ENCODE measurements around the gene AGBL4.

The AGBL4 gene

GRCh38 chr1:48859456-48859855 lies 1164.3 kb downstream of the AGBL4 start:
- TF ChIP-seq SIN3A (IDR thresholded peaks at IDR 0.05; ENCODE audit: borderline replicate concordance, insufficient read depth, low read length) (no peak), FOXP2 (optimal IDR thresholded peaks at IDR 0.05; ENCODE audit: borderline replicate concordance, extremely low read depth, extremely low read length, insufficient read depth) (no peak)

- TF ChIP-seq POLR2AphosphoS5 (IDR thresholded peaks at IDR 0.05; ENCODE audit: low read depth, low read length), result no peak
- TF ChIP-seq, protein P1, sequence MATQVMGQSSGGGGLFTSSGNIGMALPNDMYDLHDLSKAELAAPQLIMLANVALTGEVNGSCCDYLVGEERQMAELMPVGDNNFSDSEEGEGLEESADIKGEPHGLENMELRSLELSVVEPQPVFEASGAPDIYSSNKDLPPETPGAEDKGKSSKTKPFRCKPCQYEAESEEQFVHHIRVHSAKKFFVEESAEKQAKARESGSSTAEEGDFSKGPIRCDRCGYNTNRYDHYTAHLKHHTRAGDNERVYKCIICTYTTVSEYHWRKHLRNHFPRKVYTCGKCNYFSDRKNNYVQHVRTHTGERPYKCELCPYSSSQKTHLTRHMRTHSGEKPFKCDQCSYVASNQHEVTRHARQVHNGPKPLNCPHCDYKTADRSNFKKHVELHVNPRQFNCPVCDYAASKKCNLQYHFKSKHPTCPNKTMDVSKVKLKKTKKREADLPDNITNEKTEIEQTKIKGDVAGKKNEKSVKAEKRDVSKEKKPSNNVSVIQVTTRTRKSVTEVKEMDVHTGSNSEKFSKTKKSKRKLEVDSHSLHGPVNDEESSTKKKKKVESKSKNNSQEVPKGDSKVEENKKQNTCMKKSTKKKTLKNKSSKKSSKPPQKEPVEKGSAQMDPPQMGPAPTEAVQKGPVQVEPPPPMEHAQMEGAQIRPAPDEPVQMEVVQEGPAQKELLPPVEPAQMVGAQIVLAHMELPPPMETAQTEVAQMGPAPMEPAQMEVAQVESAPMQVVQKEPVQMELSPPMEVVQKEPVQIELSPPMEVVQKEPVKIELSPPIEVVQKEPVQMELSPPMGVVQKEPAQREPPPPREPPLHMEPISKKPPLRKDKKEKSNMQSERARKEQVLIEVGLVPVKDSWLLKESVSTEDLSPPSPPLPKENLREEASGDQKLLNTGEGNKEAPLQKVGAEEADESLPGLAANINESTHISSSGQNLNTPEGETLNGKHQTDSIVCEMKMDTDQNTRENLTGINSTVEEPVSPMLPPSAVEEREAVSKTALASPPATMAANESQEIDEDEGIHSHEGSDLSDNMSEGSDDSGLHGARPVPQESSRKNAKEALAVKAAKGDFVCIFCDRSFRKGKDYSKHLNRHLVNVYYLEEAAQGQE (IDR thresholded peaks at IDR 0.05; ENCODE audit: insufficient read depth in 1 of 2, low read depth in 2 of 2, low read length in 2 of 2), result no peak
- no peak for TF ChIP-seq SIN3A (IDR thresholded peaks at IDR 0.05; ENCODE audit: borderline replicate concordance, insufficient read depth, low read length)
- TF ChIP-seq FOXP2 (optimal IDR thresholded peaks at IDR 0.05; ENCODE audit: borderline replicate concordance, extremely low read depth, extremely low read length, insufficient read depth), result no peak
- no peak for TF ChIP-seq TAF1 (IDR thresholded peaks at IDR 0.05; ENCODE audit: borderline replicate concordance, insufficient read depth, low read length)
Measured at GRCh38 chr1:48858200-48858920, 1165.4 kb downstream of the AGBL4 start.

GRCh38 chr1:48853006-48853405 lies 1170.7 kb downstream of the AGBL4 start:
- TF ChIP-seq TAF1 (IDR thresholded peaks at IDR 0.05; ENCODE audit: borderline replicate concordance, insufficient read depth, low read length) (no peak), SIN3A (IDR thresholded peaks at IDR 0.05; ENCODE audit: borderline replicate concordance, insufficient read depth, low read length) (no peak), POLR2AphosphoS5 (IDR thresholded peaks at IDR 0.05; ENCODE audit: low read depth, low read length) (no peak), FOXP2 (optimal IDR thresholded peaks at IDR 0.05; ENCODE audit: borderline replicate concordance, extremely low read depth, extremely low read length, insufficient read depth) (no peak)
- TF ChIP-seq, protein P1 (IDR thresholded peaks at IDR 0.05; ENCODE audit: insufficient read depth in 1 of 2, low read depth in 2 of 2, low read length in 2 of 2), result no peak

DNA sequence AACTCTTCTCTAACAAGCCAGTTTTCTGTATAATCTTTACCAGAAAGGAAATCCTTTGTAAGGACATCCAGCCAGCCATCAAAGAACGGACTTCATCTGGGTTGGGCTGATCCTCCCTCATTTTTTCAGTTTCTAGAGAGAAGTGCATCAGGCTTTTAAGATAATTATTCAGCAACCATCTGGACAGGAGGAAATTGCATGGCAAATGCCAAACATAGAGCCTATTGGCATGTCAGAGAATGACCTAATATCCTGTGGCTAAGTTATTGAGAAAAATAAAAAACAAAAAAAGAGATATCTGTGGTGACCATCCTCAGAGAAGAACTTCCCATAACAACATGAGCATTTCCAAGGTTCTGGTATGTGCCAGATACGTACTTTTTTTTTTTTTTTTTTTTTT lies 1172.1 kb downstream of the AGBL4 start:
- no peak for TF ChIP-seq FOXP2 (optimal IDR thresholded peaks at IDR 0.05; ENCODE audit: borderline replicate concordance, extremely low read depth, extremely low read length, insufficient read depth)
- TF ChIP-seq, protein P1 (IDR thresholded peaks at IDR 0.05; ENCODE audit: insufficient read depth in 1 of 2, low read depth in 2 of 2, low read length in 2 of 2), result no peak
- no peak for TF ChIP-seq TAF1 (IDR thresholded peaks at IDR 0.05; ENCODE audit: borderline replicate concordance, insufficient read depth, low read length)
- TF ChIP-seq POLR2AphosphoS5 (IDR thresholded peaks at IDR 0.05; ENCODE audit: low read depth, low read length), result no peak
- no peak for TF ChIP-seq SIN3A (IDR thresholded peaks at IDR 0.05; ENCODE audit: borderline replicate concordance, insufficient read depth, low read length)

GRCh38 chr1:48848035-48848434 lies 1175.7 kb downstream of the AGBL4 start:
- TF ChIP-seq, protein P1 (IDR thresholded peaks at IDR 0.05; ENCODE audit: insufficient read depth in 1 of 2, low read depth in 2 of 2, low read length in 2 of 2), result no peak
- TF ChIP-seq FOXP2 (optimal IDR thresholded peaks at IDR 0.05; ENCODE audit: borderline replicate concordance, extremely low read depth, extremely low read length, insufficient read depth), result no peak
- TF ChIP-seq SIN3A (IDR thresholded peaks at IDR 0.05; ENCODE audit: borderline replicate concordance, insufficient read depth, low read length), result no peak
- TF ChIP-seq POLR2AphosphoS5 (IDR thresholded peaks at IDR 0.05; ENCODE audit: low read depth, low read length), result no peak
- TF ChIP-seq TAF1 (IDR thresholded peaks at IDR 0.05; ENCODE audit: borderline replicate concordance, insufficient read depth, low read length), result no peak
